Esophagus squamous epithelium (tissue), 4 donors: ENCODE measurements around the gene STK38L.

Experiments used
- CTCF ChIP-seq, 6 experiments: fragments of 450-650 bp in 4 of 6; fragments of 200-600 bp in 2 of 6; sonication (generic) in 2 of 6; IDR thresholded peaks; one replicate each; pipeline ENCODE4 v1.5.1; 2016 to 2019; ENCODE audit warnings: antibody characterized with exemption in 6 of 6, mild to moderate bottlenecking in 4 of 6, moderate library complexity in 4 of 6
- POLR2A ChIP-seq, 4 donors: fragments of 450-650 bp; IDR thresholded peaks; one replicate each; pipeline ENCODE4 v1.6.1; 2017; ENCODE audit warnings: antibody characterized with exemption in 4 of 4, mild to moderate bottlenecking in 4 of 4, moderate library complexity in 3 of 4

GRCh38 chr12:27285403-27285802, 41.3 kb downstream of the STK38L start:
- no peak for TF ChIP-seq CTCF (IDR thresholded peaks at IDR 0.05)
- no peak for TF ChIP-seq POLR2A (IDR thresholded peaks at IDR 0.05)
